Gastrocnemius medialis (tissue), 4 donors: ENCODE measurements around the gene CENPH.

Experiments
- CTCF ChIP-seq, 5 experiments: fragments of 450-650 bp in 3 of 5; fragments of 200-600 bp in 2 of 5; sonication (generic) in 2 of 5; IDR thresholded peaks in 4 of 5; conservative IDR thresholded peaks in 1 of 5; 1 replicate in 4 of 5; 2 replicates in 1 of 5; pipeline ENCODE4 v1.5.1; 2016 to 2019; ENCODE audit warnings: antibody characterized with exemption in 5 of 5, mild to moderate bottlenecking in 3 of 5, moderate library complexity in 3 of 5
- POLR2A ChIP-seq, 2 donors: fragments of 450-650 bp; IDR thresholded peaks; one replicate each; pipeline ENCODE4 v1.6.1; 2017; ENCODE audit warnings: antibody characterized with exemption in 2 of 2, mild to moderate bottlenecking in 2 of 2, moderate library complexity in 2 of 2

GRCh38 chr5:69213513-69214215 lies 24.3 kb downstream of the CENPH start:
- no peak for TF ChIP-seq POLR2A (IDR thresholded peaks at IDR 0.05)
- TF ChIP-seq CTCF (IDR thresholded peaks at IDR 0.05 in 4 of 5, conservative IDR thresholded peaks at IDR 0.05 in 1 of 5), result no peak
